OCI-LY3 (cell line): ENCODE results near the gene IFNG.

Experiments
- CTCF ChIP-seq: fragments of 200-600, 300-600 bp; sonication (generic); IDR thresholded peaks from 2 replicates; pipeline ENCODE4 v1.5.1; 2014; ENCODE audit warnings: antibody characterized with exemption, low read length, low read depth
- EZH2phosphoT487 ChIP-seq: fragments of 200-600 bp; shearing (Covaris generic); IDR thresholded peaks from 2 replicates; pipeline ENCODE4 v1.6.1; 2018; ENCODE audit warnings: antibody characterized with exemption, mixed run types, low read depth

- no peak for TF ChIP-seq CTCF
- TF ChIP-seq EZH2phosphoT487, result no peak
These were observed 16.1 kb upstream of the IFNG start for GRCh38 chr12:68175557-68176061.
